Osteocyte (in vitro differentiated cells): ENCODE data around the gene POLA1. TPM values are rescaled to one million over a fixed set of nuclear protein-coding genes. Genes with fewer than 3 reads are reported as not detected.

Source experiments
- DNase-seq: peaks from one replicate; pipeline ENCODE4 v3.0.0; 2021; ENCODE audit warnings: mixed read lengths; ENCODE audit not compliant: unreplicated experiment; ENCODE audit errors: extremely low spot score
- H3K27ac Mint-ChIP-seq: one replicate; pipeline ENCODE4 v1.8.0; 2021; ENCODE audit warnings: mild to moderate bottlenecking, mixed read lengths; ENCODE audit not compliant: unreplicated experiment
- H3K27me3 Mint-ChIP-seq: one replicate; pipeline ENCODE4 v1.8.0; 2021; ENCODE audit warnings: mixed read lengths; ENCODE audit not compliant: unreplicated experiment
- H3K36me3 Mint-ChIP-seq: one replicate; pipeline ENCODE4 v1.8.0; 2021; ENCODE audit warnings: mixed read lengths; ENCODE audit not compliant: unreplicated experiment
- H3K4me1 Mint-ChIP-seq: one replicate; pipeline ENCODE4 v1.8.0; 2021; ENCODE audit warnings: mixed read lengths; ENCODE audit not compliant: unreplicated experiment
- H3K4me3 Mint-ChIP-seq: one replicate; pipeline ENCODE4 v1.8.0; 2021; ENCODE audit warnings: mild to moderate bottlenecking, moderate library complexity, mixed read lengths; ENCODE audit not compliant: unreplicated experiment
- H3K9me3 Mint-ChIP-seq: one replicate; pipeline ENCODE4 v1.8.0; 2021; ENCODE audit warnings: mixed read lengths; ENCODE audit not compliant: unreplicated experiment
- CTCF ChIP-seq: fragments of 200-600 bp; sonication (generic); IDR thresholded peaks from 2 replicates; pipeline ENCODE4 v1.5.0; 2021; ENCODE audit warnings: antibody characterized with exemption, mild to moderate bottlenecking, moderate library complexity
- total RNA-seq: library from RNA; stranded (reverse); gene quantifications from 2 replicates; pipeline ENCODE4 v1.2.1, GENCODE V29; 2021

The POLA1 gene
- total RNA-seq, 1 donor from 2014 or later = 17.3 TPM

- H3K27ac Mint-ChIP-seq = no peak overlapping the region
- no peak for TF ChIP-seq CTCF
- H3K27me3 Mint-ChIP-seq = no peaks in the 10 kb centered on the region
- peaks cover 7% of the 10 kb centered on the region for H3K36me3 Mint-ChIP-seq
- H3K4me3 Mint-ChIP-seq = no peak overlapping the region
- DNase-seq = no peak
- H3K4me1 Mint-ChIP-seq = no peaks in the 10 kb centered on the region
- no peaks in the 10 kb centered on the region for H3K9me3 Mint-ChIP-seq
Measured at GRCh38 chrX:24748196-24748595, 54.5 kb downstream of the POLA1 start.

- Mint-ChIP-seq H3K36me3 (peaks cover 24% of the 10 kb centered on the region), H3K4me3 (no peak overlapping the region), H3K27ac (no peak overlapping the region), H3K9me3 (no peaks in the 10 kb centered on the region), H3K27me3 (no peaks in the 10 kb centered on the region), H3K4me1 (peaks cover 10% of the 10 kb centered on the region)
- no peak for TF ChIP-seq CTCF
- DNase-seq = no peak
Measured at GRCh38 chrX:24759786-24760185, 66.1 kb downstream of the POLA1 start.

GRCh38 chrX:24760363-24761000 lies 66.8 kb downstream of the POLA1 start:
- H3K4me1 Mint-ChIP-seq = peaks cover 10% of the 10 kb centered on the region
- no peak overlapping the region for H3K27ac Mint-ChIP-seq
- peaks cover 25% of the 10 kb centered on the region for H3K36me3 Mint-ChIP-seq
- no peak for DNase-seq
- H3K9me3 Mint-ChIP-seq = no peaks in the 10 kb centered on the region
- H3K4me3 Mint-ChIP-seq = no peak overlapping the region
- no peak for TF ChIP-seq CTCF
- H3K27me3 Mint-ChIP-seq = no peaks in the 10 kb centered on the region

- TF ChIP-seq CTCF = no peak
- H3K4me1 Mint-ChIP-seq = peaks cover 10% of the 10 kb centered on the region
- no peaks in the 10 kb centered on the region for H3K9me3 Mint-ChIP-seq
- no peak overlapping the region for H3K4me3 Mint-ChIP-seq
- peaks cover 20% of the 10 kb centered on the region for H3K36me3 Mint-ChIP-seq
- DNase-seq = no peak
- H3K27me3 Mint-ChIP-seq = no peaks in the 10 kb centered on the region
- H3K27ac Mint-ChIP-seq = no peak overlapping the region
Measured at GRCh38 chrX:24761306-24761705, 67.6 kb downstream of the POLA1 start.

- Mint-ChIP-seq H3K27ac (no peak overlapping the region), H3K9me3 (no peaks in the 10 kb centered on the region), H3K4me3 (no peak overlapping the region), H3K27me3 (no peaks in the 10 kb centered on the region), H3K36me3 (peaks cover 24% of the 10 kb centered on the region), H3K4me1 (peaks cover 16% of the 10 kb centered on the region)
- DNase-seq = no peak
- no peak for TF ChIP-seq CTCF
Measured at GRCh38 chrX:24763989-24764388, 70.3 kb downstream of the POLA1 start.
